ENCODE data around the gene GPR35. TPM values are rescaled to one million over a fixed set of nuclear protein-coding genes. Genes with fewer than 3 reads are reported as not detected.

Gene GPR35
- total RNA-seq, 1 donor from 2014 or later, result 0.77 TPM

DNA sequence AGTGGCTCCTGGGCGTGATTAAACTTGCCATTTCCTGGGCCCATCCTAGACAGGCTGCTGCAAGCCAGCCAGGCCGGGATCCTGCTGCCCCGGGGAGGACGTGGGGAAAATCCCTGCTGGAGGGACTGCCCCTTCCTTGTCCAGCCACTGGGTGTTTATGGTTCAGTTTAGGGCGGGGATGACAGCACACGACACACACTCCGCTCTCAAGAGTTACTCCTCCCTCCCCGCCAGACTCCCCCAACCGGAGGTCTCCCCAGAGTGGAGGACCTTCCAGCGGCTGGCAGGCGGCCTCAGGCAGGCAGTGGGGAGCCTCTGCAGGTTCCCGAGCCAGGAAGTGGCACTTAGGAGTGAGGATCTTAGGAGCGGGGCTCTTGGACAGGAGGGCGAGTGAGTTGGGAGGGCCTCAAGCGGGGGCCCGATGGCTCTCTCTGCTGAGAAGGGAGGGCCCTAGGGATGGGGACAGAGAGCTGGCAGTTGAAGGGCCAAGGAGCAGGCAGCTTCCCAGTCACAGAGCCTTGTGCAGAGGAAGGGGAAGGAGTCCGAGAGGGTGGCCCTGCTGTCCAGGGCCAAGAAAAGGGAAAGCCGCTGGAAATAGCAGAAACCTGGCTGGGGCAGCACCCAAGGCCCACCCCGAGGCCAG is 5.7 kb upstream of the GPR35 start:
- TF ChIP-seq, protein P1, sequence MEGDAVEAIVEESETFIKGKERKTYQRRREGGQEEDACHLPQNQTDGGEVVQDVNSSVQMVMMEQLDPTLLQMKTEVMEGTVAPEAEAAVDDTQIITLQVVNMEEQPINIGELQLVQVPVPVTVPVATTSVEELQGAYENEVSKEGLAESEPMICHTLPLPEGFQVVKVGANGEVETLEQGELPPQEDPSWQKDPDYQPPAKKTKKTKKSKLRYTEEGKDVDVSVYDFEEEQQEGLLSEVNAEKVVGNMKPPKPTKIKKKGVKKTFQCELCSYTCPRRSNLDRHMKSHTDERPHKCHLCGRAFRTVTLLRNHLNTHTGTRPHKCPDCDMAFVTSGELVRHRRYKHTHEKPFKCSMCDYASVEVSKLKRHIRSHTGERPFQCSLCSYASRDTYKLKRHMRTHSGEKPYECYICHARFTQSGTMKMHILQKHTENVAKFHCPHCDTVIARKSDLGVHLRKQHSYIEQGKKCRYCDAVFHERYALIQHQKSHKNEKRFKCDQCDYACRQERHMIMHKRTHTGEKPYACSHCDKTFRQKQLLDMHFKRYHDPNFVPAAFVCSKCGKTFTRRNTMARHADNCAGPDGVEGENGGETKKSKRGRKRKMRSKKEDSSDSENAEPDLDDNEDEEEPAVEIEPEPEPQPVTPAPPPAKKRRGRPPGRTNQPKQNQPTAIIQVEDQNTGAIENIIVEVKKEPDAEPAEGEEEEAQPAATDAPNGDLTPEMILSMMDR (IDR thresholded peaks at IDR 0.05; ENCODE audit: unreplicated experiment), result no peak

GRCh38 chr2:240620149-240620731 is 5.0 kb upstream of the GPR35 start:
- TF ChIP-seq, protein P1 (IDR thresholded peaks at IDR 0.05; ENCODE audit: unreplicated experiment), result no peak
- Mint-ChIP-seq H3K9me3 (ENCODE audit: unreplicated experiment) (no peaks in the 10 kb centered on the region), H3K27me3 (ENCODE audit: unreplicated experiment) (peaks cover 10% of the 10 kb centered on the region), H3K4me1 (ENCODE audit: unreplicated experiment) (peaks cover 5% of the 10 kb centered on the region), H3K4me3 (ENCODE audit: unreplicated experiment) (no peak overlapping the region), H3K27ac (ENCODE audit: unreplicated experiment) (no peak overlapping the region), H3K36me3 (ENCODE audit: low read depth, unreplicated experiment) (peaks cover 6% of the 10 kb centered on the region)
- no peak for DNase-seq (ENCODE audit: low spot score)

More for the DNA sequence above, 5.7 kb upstream of the GPR35 start:
- Mint-ChIP-seq H3K4me3 (ENCODE audit: unreplicated experiment) (no peak overlapping the region), H3K27me3 (ENCODE audit: unreplicated experiment) (peaks cover 10% of the 10 kb centered on the region), H3K36me3 (ENCODE audit: low read depth, unreplicated experiment) (peaks cover 6% of the 10 kb centered on the region), H3K4me1 (ENCODE audit: unreplicated experiment) (peaks cover 5% of the 10 kb centered on the region), H3K27ac (ENCODE audit: unreplicated experiment) (no peak overlapping the region), H3K9me3 (ENCODE audit: unreplicated experiment) (no peaks in the 10 kb centered on the region)
- DNase-seq (ENCODE audit: low spot score), result no peak

- TF ChIP-seq, protein P1 (IDR thresholded peaks at IDR 0.05; ENCODE audit: unreplicated experiment), result no peak
- Mint-ChIP-seq H3K27me3 (ENCODE audit: unreplicated experiment) (peaks cover 10% of the 10 kb centered on the region), H3K36me3 (ENCODE audit: low read depth, unreplicated experiment) (peaks cover 6% of the 10 kb centered on the region), H3K9me3 (ENCODE audit: unreplicated experiment) (no peaks in the 10 kb centered on the region), H3K4me3 (ENCODE audit: unreplicated experiment) (no peak overlapping the region), H3K4me1 (ENCODE audit: unreplicated experiment) (peaks cover 5% of the 10 kb centered on the region), H3K27ac (ENCODE audit: unreplicated experiment) (no peak overlapping the region)
- DNase-seq (ENCODE audit: low spot score), result no peak
Measured at GRCh38 chr2:240620859-240621258, 4.4 kb upstream of the GPR35 start.

- Mint-ChIP-seq H3K27me3 (ENCODE audit: unreplicated experiment) (peaks cover 10% of the 10 kb centered on the region), H3K27ac (ENCODE audit: unreplicated experiment) (no peak overlapping the region), H3K4me1 (ENCODE audit: unreplicated experiment) (peaks cover 5% of the 10 kb centered on the region), H3K36me3 (ENCODE audit: low read depth, unreplicated experiment) (peaks cover 3% of the 10 kb centered on the region), H3K4me3 (ENCODE audit: unreplicated experiment) (no peak overlapping the region), H3K9me3 (ENCODE audit: unreplicated experiment) (no peaks in the 10 kb centered on the region)
- TF ChIP-seq, protein P1 (IDR thresholded peaks at IDR 0.05; ENCODE audit: unreplicated experiment), result no peak
- DNase-seq (ENCODE audit: low spot score), result no peak
Measured at GRCh38 chr2:240622060-240622411, 3.2 kb upstream of the GPR35 start.

DNA sequence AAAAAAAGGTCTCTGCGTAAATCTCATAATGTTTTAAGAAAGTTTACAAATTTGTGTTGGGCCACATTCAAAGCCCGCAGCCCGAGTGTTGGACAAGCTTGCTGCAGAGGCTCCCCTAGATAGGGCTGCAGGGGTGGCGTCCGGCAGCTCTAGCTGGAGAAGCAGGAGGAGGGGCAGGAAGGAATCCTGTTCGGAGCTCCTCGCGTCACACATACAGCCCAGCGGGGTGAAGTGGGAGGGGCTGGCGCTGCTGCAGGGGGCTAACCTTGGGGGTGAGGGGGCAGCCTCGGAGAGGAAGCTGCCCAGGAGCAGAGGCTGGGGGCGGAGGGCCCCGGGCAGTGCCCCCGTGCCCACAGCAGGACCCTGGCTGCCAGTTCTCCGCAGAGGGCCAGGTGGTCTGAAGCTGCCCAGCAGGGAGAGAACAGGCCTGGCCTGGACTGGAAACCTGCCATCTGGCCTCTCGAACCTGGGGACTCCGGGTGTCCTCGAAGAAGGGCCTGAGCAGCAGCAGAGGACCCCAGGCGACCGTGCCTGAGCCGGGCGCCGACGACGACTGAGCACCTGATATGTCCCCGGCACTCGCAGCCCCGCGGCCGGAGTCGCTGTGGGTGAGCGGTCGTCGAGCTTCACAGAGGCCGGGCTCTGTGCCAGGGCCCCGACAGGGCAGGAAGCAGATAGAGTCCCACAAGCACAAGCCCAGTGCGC is 2.6 kb upstream of the GPR35 start:
- Mint-ChIP-seq H3K27ac (ENCODE audit: unreplicated experiment) (no peak overlapping the region), H3K4me3 (ENCODE audit: unreplicated experiment) (no peak overlapping the region), H3K36me3 (ENCODE audit: low read depth, unreplicated experiment) (peaks cover 3% of the 10 kb centered on the region), H3K4me1 (ENCODE audit: unreplicated experiment) (peaks cover 5% of the 10 kb centered on the region), H3K27me3 (ENCODE audit: unreplicated experiment) (peaks cover 10% of the 10 kb centered on the region), H3K9me3 (ENCODE audit: unreplicated experiment) (no peaks in the 10 kb centered on the region)
- DNase-seq (ENCODE audit: low spot score), result no peak
- TF ChIP-seq, protein P1 (IDR thresholded peaks at IDR 0.05; ENCODE audit: unreplicated experiment), result no peak
